GM23338 (cell line): Measurements from ENCODE around the gene UCK1. TPM values are rescaled to one million over a fixed set of nuclear protein-coding genes. Genes with fewer than 3 reads are reported as not detected.

Source experiments
- ATAC-seq: fragments of 200-7000 bp; cut with Tn5 transposase; 3 replicates; pipeline ENCODE4 v1.9.1; 2020
- DNase-seq: peaks from one replicate; pipeline ENCODE4 v3.0.0-alpha.2; 2015; ENCODE audit warnings: low spot score
- H2AFZ ChIP-seq: fragments of 200-600 bp; sonication (generic); 2 replicates; pipeline ENCODE4 v1.8.0; 2016; ENCODE audit warnings: antibody characterized with exemption, mild to moderate bottlenecking, moderate library complexity
- H3F3A ChIP-seq: fragments of 200-600 bp; sonication (generic); replicated peaks from 2 replicates; pipeline ENCODE4 v1.8.0; 2017; ENCODE audit warnings: antibody characterized with exemption, mixed run types, low read depth
- H3K27ac ChIP-seq: fragments of 200-600 bp; sonication (generic); 2 replicates; pipeline ENCODE4 v1.6.1; 2016; ENCODE audit warnings: low read depth
- H3K27me3 ChIP-seq: fragments of 200-600 bp; sonication (generic); 2 replicates; pipeline ENCODE4 v1.8.0; 2016; ENCODE audit warnings: mild to moderate bottlenecking, mixed run types, moderate library complexity; ENCODE audit not compliant: insufficient read depth
- H3K36me3 ChIP-seq: fragments of 200-600 bp; sonication (generic); 2 replicates; pipeline ENCODE4 v1.8.0; 2016; ENCODE audit warnings: mild to moderate bottlenecking; ENCODE audit not compliant: insufficient read depth
- H3K4me1 ChIP-seq: fragments of 200-600 bp; sonication (generic); 2 replicates; pipeline ENCODE4 v1.8.0; 2016; ENCODE audit warnings: mild to moderate bottlenecking, moderate library complexity; ENCODE audit not compliant: insufficient read depth
- H3K4me2 ChIP-seq: fragments of 200-600 bp; sonication (generic); 2 replicates; pipeline ENCODE4 v1.7.1; 2017; ENCODE audit warnings: mixed run types
- H3K4me3 ChIP-seq: fragments of 200-600 bp; sonication (generic); 2 replicates; pipeline ENCODE4 v1.6.1; 2016; ENCODE audit warnings: mixed run types
- H3K79me2 ChIP-seq: fragments of 200-600 bp; sonication (generic); replicated peaks from 2 replicates; pipeline ENCODE4 v1.8.0; 2017; ENCODE audit warnings: mild to moderate bottlenecking; ENCODE audit not compliant: insufficient read depth
- H3K9me2 ChIP-seq: fragments of 200-600 bp; sonication (generic); 2 replicates; pipeline ENCODE4 v1.8.0; 2017; ENCODE audit not compliant: insufficient read depth
- H4K20me1 ChIP-seq: fragments of 200-600 bp; sonication (generic); replicated peaks from 2 replicates; pipeline ENCODE4 v1.8.0; 2017; ENCODE audit warnings: mild to moderate bottlenecking; ENCODE audit not compliant: insufficient read depth
- H3K27ac Mint-ChIP-seq: 2 replicates; pipeline ENCODE4 v1.8.0; 2020; ENCODE audit warnings: inconsistent platforms, mild to moderate bottlenecking, moderate library complexity, mixed read lengths
- H3K27me3 Mint-ChIP-seq: 3 replicates; pipeline ENCODE4 v1.8.0; 2022; ENCODE audit warnings: low read depth, mild to moderate bottlenecking, moderate library complexity, mixed read lengths, inconsistent platforms; ENCODE audit not compliant: insufficient read depth, poor library complexity
- H3K36me3 Mint-ChIP-seq: 3 replicates; pipeline ENCODE4 v1.8.0; 2021; ENCODE audit warnings: low read depth, mild to moderate bottlenecking, inconsistent platforms, moderate library complexity, mixed read lengths
- H3K4me1 Mint-ChIP-seq: 3 replicates; pipeline ENCODE4 v1.8.0; 2020; ENCODE audit warnings: mild to moderate bottlenecking, inconsistent platforms, mixed read lengths
- H3K4me3 Mint-ChIP-seq: 3 replicates; pipeline ENCODE4 v1.8.0; 2021; ENCODE audit warnings: moderate library complexity, mild to moderate bottlenecking, inconsistent platforms, mixed read lengths
- H3K9me3 Mint-ChIP-seq: 3 replicates; pipeline ENCODE4 v1.8.0; 2020; ENCODE audit warnings: moderate library complexity, mild to moderate bottlenecking, inconsistent platforms, mixed read lengths
- CREB1 ChIP-seq: fragments of 250-450 bp; sonication (Bioruptor Pico); IDR thresholded peaks from 2 replicates; pipeline ENCODE4 v1.5.0; 2020; ENCODE audit warnings: low read depth, mild to moderate bottlenecking, moderate library complexity
- EZH2 ChIP-seq: fragments of 200-600 bp; sonication (generic); IDR thresholded peaks from one replicate; pipeline ENCODE4 v1.8.0; 2017; ENCODE audit warnings: antibody characterized with exemption, mild to moderate bottlenecking, low read depth; ENCODE audit not compliant: unreplicated experiment
- EZH2phosphoT487 ChIP-seq: fragments of 200-600 bp; sonication (generic); IDR thresholded peaks from one replicate; pipeline ENCODE4 v1.8.1; 2018; ENCODE audit warnings: antibody characterized with exemption; ENCODE audit not compliant: unreplicated experiment
- JUNB ChIP-seq: IDR thresholded peaks from one replicate; pipeline ENCODE4 v1.6.1; 2016; ENCODE audit warnings: antibody characterized with exemption; ENCODE audit not compliant: unreplicated experiment
- NANOG ChIP-seq: IDR thresholded peaks from 2 replicates; pipeline ENCODE4 v1.6.1; 2016; ENCODE audit warnings: antibody characterized with exemption, borderline replicate concordance
- POLR2AphosphoS5 ChIP-seq: IDR thresholded peaks from 2 replicates; pipeline ENCODE4 v1.6.1; 2016; ENCODE audit warnings: antibody characterized with exemption, low read depth
- STAT1 ChIP-seq: IDR thresholded peaks from one replicate; pipeline ENCODE4 v1.6.1; 2016; ENCODE audit warnings: antibody characterized with exemption; ENCODE audit not compliant: unreplicated experiment
- ZNF114 ChIP-seq: fragments of 250-450 bp; sonication (Bioruptor Pico); IDR thresholded peaks from 2 replicates; pipeline ENCODE4 v1.5.0; 2020; ENCODE audit warnings: mild to moderate bottlenecking, moderate library complexity
- ZNF331 ChIP-seq: fragments of 250-450 bp; sonication (Bioruptor Pico); IDR thresholded peaks from 2 replicates; pipeline ENCODE4 v1.5.0; 2020; ENCODE audit warnings: low read depth, mild to moderate bottlenecking, moderate library complexity
- polyA plus RNA-seq: library from polyadenylated mRNA; unstranded; fragments of >200 nt; fragmentation: Nextera tagmentation; extraction: Ambion mirVana; gene quantifications from 2 replicates; pipeline ENCODE4 v1.2.1, GENCODE V29; 2016
- total RNA-seq: library from RNA; depleted of rRNA; stranded (reverse); fragments of >200 nt; shearing (Covaris generic); gene quantifications from 2 replicates; pipeline ENCODE4 v1.2.3, GENCODE V29; 2014
- TF ChIP-seq, protein P1 (sequence below): IDR thresholded peaks from 2 replicates; pipeline ENCODE4 v1.6.1; 2016; ENCODE audit warnings: antibody characterized with exemption
- TF ChIP-seq, protein P2 (sequence below): IDR thresholded peaks from one replicate; pipeline ENCODE4 v1.6.1; 2018; ENCODE audit warnings: antibody characterized with exemption; ENCODE audit not compliant: unreplicated experiment
- TF ChIP-seq, protein P3 (sequence below): fragments of 250-450 bp; sonication (Bioruptor Pico); IDR thresholded peaks from 2 replicates; pipeline ENCODE4 v1.5.0; 2020; ENCODE audit warnings: mild to moderate bottlenecking, moderate library complexity
- TF ChIP-seq, protein P4 (sequence below), 2 experiments: fragments of 200-600 bp in 1 of 2; sonication (generic) in 1 of 2; conservative IDR thresholded peaks; 2 replicates each; pipeline versions ENCODE4 v1.5.1 to v1.6.1; 2016 to 2017; ENCODE audit warnings: antibody characterized with exemption in 2 of 2, low read depth in 2 of 2, mild to moderate bottlenecking in 2 of 2, moderate library complexity in 1 of 2

Gene UCK1
- total and polyA plus RNA-seq, 2 experiments from 2014 or later = 23.4 to 35.9 TPM

DNA sequence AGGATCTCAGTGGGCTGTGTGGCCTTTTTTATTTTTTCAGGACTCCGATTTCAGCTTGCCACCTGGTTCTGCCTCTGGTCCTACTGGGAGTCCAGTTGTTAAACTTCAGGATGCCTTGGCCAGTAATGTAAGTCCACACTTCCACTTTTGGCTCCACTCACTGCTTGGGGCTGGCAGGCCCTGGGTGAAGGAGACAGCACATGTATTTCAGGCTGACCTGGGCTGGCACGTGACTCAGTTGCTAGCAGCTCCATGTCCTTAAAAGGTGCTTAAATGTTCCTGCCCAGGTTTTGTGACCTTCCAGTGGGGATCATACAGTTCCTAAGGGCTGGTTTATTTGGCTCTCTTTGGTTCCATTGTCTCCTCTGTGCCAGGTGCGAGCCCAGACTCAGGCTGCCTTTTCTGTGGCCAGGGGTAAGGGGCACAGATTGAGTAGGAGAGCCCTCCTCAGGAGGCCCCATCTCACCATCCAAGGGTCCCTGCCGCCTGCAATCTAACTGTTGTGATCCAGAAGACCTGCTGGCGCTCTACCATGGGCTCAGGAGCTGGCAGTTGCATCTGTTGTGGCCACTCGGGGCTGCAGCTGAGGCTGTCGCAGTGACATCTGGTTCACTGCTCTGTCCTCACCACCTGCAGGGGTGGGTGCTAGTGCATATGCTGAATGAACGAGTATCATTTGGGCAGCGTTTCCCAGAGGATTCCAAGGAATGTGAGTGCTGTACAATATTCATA, 47.6 kb downstream of the UCK1 start:
- peaks cover 22% of the 10 kb centered on the region for H3K27me3 Mint-ChIP-seq
- Histone ChIP-seq H3K27me3 (no peaks in the 10 kb centered on the region), H3K4me1 (no peaks in the 10 kb centered on the region), H3K36me3 (peaks cover 63% of the 10 kb centered on the region), H3K4me3 (no peak overlapping the region), H3K9me2 (no peaks in the 10 kb centered on the region), H4K20me1 (peaks cover 10% of the 10 kb centered on the region), H3K27ac (no peak overlapping the region), H3F3A (peaks cover 32% of the 10 kb centered on the region), H2AFZ (no peak overlapping the region), H3K79me2 (peaks cover 27% of the 10 kb centered on the region), H3K4me2 (no peak overlapping the region)
- no peaks in the 10 kb centered on the region for H3K9me3 Mint-ChIP-seq
- H3K4me1 Mint-ChIP-seq = no peaks in the 10 kb centered on the region; the same call in 2 of the 3 replicates
- DNase-seq (no peak), ATAC-seq (no peak)
- H3K36me3 Mint-ChIP-seq = peaks cover 99% of the 10 kb centered on the region
- no peak overlapping the region for H3K4me3 Mint-ChIP-seq
- H3K27ac Mint-ChIP-seq = no peak overlapping the region
- TF ChIP-seq, protein P1, sequence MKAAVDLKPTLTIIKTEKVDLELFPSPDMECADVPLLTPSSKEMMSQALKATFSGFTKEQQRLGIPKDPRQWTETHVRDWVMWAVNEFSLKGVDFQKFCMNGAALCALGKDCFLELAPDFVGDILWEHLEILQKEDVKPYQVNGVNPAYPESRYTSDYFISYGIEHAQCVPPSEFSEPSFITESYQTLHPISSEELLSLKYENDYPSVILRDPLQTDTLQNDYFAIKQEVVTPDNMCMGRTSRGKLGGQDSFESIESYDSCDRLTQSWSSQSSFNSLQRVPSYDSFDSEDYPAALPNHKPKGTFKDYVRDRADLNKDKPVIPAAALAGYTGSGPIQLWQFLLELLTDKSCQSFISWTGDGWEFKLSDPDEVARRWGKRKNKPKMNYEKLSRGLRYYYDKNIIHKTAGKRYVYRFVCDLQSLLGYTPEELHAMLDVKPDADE = no peak
- TF ChIP-seq ZNF331 (CRISPR knock-in tag) (no peak), NANOG (no peak), EZH2 (no peak), STAT1 (no peak), POLR2AphosphoS5 (no peak), ZNF114 (no peak), JUNB (no peak), EZH2phosphoT487 (no peak), CREB1 (CRISPR knock-in tag) (no peak)
- TF ChIP-seq, protein P2, sequence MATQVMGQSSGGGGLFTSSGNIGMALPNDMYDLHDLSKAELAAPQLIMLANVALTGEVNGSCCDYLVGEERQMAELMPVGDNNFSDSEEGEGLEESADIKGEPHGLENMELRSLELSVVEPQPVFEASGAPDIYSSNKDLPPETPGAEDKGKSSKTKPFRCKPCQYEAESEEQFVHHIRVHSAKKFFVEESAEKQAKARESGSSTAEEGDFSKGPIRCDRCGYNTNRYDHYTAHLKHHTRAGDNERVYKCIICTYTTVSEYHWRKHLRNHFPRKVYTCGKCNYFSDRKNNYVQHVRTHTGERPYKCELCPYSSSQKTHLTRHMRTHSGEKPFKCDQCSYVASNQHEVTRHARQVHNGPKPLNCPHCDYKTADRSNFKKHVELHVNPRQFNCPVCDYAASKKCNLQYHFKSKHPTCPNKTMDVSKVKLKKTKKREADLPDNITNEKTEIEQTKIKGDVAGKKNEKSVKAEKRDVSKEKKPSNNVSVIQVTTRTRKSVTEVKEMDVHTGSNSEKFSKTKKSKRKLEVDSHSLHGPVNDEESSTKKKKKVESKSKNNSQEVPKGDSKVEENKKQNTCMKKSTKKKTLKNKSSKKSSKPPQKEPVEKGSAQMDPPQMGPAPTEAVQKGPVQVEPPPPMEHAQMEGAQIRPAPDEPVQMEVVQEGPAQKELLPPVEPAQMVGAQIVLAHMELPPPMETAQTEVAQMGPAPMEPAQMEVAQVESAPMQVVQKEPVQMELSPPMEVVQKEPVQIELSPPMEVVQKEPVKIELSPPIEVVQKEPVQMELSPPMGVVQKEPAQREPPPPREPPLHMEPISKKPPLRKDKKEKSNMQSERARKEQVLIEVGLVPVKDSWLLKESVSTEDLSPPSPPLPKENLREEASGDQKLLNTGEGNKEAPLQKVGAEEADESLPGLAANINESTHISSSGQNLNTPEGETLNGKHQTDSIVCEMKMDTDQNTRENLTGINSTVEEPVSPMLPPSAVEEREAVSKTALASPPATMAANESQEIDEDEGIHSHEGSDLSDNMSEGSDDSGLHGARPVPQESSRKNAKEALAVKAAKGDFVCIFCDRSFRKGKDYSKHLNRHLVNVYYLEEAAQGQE = no peak
- TF ChIP-seq, protein P3, sequence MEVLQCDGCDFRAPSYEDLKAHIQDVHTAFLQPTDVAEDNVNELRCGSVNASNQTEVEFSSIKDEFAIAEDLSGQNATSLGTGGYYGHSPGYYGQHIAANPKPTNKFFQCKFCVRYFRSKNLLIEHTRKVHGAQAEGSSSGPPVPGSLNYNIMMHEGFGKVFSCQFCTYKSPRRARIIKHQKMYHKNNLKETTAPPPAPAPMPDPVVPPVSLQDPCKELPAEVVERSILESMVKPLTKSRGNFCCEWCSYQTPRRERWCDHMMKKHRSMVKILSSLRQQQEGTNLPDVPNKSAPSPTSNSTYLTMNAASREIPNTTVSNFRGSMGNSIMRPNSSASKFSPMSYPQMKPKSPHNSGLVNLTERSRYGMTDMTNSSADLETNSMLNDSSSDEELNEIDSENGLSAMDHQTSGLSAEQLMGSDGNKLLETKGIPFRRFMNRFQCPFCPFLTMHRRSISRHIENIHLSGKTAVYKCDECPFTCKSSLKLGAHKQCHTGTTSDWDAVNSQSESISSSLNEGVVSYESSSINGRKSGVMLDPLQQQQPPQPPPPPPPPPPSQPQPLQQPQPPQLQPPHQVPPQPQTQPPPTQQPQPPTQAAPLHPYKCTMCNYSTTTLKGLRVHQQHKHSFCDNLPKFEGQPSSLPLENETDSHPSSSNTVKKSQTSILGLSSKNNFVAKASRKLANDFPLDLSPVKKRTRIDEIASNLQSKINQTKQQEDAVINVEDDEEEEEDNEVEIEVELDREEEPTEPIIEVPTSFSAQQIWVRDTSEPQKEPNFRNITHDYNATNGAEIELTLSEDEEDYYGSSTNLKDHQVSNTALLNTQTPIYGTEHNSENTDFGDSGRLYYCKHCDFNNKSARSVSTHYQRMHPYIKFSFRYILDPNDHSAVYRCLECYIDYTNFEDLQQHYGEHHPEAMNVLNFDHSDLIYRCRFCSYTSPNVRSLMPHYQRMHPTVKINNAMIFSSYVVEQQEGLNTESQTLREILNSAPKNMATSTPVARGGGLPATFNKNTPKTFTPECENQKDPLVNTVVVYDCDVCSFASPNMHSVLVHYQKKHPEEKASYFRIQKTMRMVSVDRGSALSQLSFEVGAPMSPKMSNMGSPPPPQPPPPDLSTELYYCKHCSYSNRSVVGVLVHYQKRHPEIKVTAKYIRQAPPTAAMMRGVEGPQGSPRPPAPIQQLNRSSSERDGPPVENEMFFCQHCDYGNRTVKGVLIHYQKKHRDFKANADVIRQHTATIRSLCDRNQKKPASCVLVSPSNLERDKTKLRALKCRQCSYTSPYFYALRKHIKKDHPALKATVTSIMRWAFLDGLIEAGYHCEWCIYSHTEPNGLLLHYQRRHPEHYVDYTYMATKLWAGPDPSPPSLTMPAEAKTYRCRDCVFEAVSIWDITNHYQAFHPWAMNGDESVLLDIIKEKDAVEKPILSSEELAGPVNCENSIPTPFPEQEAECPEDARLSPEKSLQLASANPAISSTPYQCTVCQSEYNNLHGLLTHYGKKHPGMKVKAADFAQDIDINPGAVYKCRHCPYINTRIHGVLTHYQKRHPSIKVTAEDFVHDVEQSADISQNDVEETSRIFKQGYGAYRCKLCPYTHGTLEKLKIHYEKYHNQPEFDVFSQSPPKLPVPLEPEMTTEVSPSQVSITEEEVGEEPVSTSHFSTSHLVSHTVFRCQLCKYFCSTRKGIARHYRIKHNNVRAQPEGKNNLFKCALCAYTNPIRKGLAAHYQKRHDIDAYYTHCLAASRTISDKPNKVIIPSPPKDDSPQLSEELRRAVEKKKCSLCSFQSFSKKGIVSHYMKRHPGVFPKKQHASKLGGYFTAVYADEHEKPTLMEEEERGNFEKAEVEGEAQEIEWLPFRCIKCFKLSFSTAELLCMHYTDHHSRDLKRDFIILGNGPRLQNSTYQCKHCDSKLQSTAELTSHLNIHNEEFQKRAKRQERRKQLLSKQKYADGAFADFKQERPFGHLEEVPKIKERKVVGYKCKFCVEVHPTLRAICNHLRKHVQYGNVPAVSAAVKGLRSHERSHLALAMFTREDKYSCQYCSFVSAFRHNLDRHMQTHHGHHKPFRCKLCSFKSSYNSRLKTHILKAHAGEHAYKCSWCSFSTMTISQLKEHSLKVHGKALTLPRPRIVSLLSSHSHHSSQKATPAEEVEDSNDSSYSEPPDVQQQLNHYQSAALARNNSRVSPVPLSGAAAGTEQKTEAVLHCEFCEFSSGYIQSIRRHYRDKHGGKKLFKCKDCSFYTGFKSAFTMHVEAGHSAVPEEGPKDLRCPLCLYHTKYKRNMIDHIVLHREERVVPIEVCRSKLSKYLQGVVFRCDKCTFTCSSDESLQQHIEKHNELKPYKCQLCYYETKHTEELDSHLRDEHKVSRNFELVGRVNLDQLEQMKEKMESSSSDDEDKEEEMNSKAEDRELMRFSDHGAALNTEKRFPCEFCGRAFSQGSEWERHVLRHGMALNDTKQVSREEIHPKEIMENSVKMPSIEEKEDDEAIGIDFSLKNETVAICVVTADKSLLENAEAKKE (CRISPR knock-in tag) = no peak
- TF ChIP-seq, protein P4, sequence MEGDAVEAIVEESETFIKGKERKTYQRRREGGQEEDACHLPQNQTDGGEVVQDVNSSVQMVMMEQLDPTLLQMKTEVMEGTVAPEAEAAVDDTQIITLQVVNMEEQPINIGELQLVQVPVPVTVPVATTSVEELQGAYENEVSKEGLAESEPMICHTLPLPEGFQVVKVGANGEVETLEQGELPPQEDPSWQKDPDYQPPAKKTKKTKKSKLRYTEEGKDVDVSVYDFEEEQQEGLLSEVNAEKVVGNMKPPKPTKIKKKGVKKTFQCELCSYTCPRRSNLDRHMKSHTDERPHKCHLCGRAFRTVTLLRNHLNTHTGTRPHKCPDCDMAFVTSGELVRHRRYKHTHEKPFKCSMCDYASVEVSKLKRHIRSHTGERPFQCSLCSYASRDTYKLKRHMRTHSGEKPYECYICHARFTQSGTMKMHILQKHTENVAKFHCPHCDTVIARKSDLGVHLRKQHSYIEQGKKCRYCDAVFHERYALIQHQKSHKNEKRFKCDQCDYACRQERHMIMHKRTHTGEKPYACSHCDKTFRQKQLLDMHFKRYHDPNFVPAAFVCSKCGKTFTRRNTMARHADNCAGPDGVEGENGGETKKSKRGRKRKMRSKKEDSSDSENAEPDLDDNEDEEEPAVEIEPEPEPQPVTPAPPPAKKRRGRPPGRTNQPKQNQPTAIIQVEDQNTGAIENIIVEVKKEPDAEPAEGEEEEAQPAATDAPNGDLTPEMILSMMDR (conservative IDR thresholded peaks at IDR 0.05; ENCODE audit: low read depth in 2 of 2) = no peak
